G401.6 (cell line): ENCODE data around the gene KCNAB1.
A peak's percentile ranks its signal among the peaks of the same experiment; 100 is the strongest.
"Not testable (repeated sequence)": the region's sequence is repeated elsewhere in the genome, so short reads cannot be mapped to it uniquely, and the experiment has no call there.

Source experiments
- FAIRE-seq: peaks from 2 replicates; lab custom pipeline; 2012; peaks lifted over from hg19 to GRCh38; lab: Jason Lieb, UNC

The KCNAB1 gene

GRCh38 chr3:156543043-156543555 lies 422.7 kb downstream of the KCNAB1 start:
- FAIRE-seq, result no peak

- no peak for FAIRE-seq
Observed at GRCh38 chr3:156547637-156548036, 427.3 kb downstream of the KCNAB1 start.

- no peak for FAIRE-seq
Observed at GRCh38 chr3:156548041-156548687, 427.8 kb downstream of the KCNAB1 start.

- no peak for FAIRE-seq
Observed at GRCh38 chr3:156548902-156549301, 428.5 kb downstream of the KCNAB1 start.

GRCh38 chr3:156551261-156551660 lies 430.9 kb downstream of the KCNAB1 start:
- no peak for FAIRE-seq

GRCh38 chr3:156551746-156552145 lies 431.4 kb downstream of the KCNAB1 start:
- FAIRE-seq, result no peak

- FAIRE-seq, result no peak
Observed at GRCh38 chr3:156552973-156553372, 432.6 kb downstream of the KCNAB1 start.

GRCh38 chr3:156553705-156554356 lies 433.5 kb downstream of the KCNAB1 start:
- no peak for FAIRE-seq

- FAIRE-seq, result no peak
Observed at GRCh38 chr3:156554515-156554841, 434.1 kb downstream of the KCNAB1 start.

GRCh38 chr3:156554842-156555687 lies 434.7 kb downstream of the KCNAB1 start, which contains the start of gene SSR3:
SSR3 (minus strand) TSS chr3:156555117; CDS start chr3:156555089, 28 bp downstream.
- FAIRE-seq, result peak; percentile 96

- no peak for FAIRE-seq
Observed at GRCh38 chr3:156558389-156558788, 438.0 kb downstream of the KCNAB1 start.

GRCh38 chr3:156559321-156559720 lies 438.9 kb downstream of the KCNAB1 start:
- FAIRE-seq, result no peak

- FAIRE-seq, result no peak
Observed at GRCh38 chr3:156561533-156561932, 441.2 kb downstream of the KCNAB1 start.

- FAIRE-seq, result not testable (repeated sequence)
Observed at GRCh38 chr3:156562486-156562885, 442.1 kb downstream of the KCNAB1 start.

- no peak for FAIRE-seq
Observed at GRCh38 chr3:156563900-156564682, 443.7 kb downstream of the KCNAB1 start.

- FAIRE-seq, result not testable (repeated sequence)
Observed at GRCh38 chr3:156569016-156569415, 448.6 kb downstream of the KCNAB1 start.

GRCh38 chr3:156569881-156570280 lies 449.5 kb downstream of the KCNAB1 start:
- not testable (repeated sequence) for FAIRE-seq

- no peak for FAIRE-seq
Observed at GRCh38 chr3:156575641-156576040, 455.3 kb downstream of the KCNAB1 start.

GRCh38 chr3:156576051-156576450 lies 455.7 kb downstream of the KCNAB1 start:
- FAIRE-seq, result no peak

GRCh38 chr3:156576651-156577348 lies 456.4 kb downstream of the KCNAB1 start:
- no peak for FAIRE-seq

GRCh38 chr3:156577736-156578135 lies 457.4 kb downstream of the KCNAB1 start:
- no peak for FAIRE-seq
